HCT116 (cell line): Measurements from ENCODE around the gene TACC2. TPM values are rescaled to one million over a fixed set of nuclear protein-coding genes. Genes with fewer than 3 reads are reported as not detected.

Experiments used
- ATAC-seq: fragments of 200-7000 bp; cut with Tn5 transposase; 2 replicates; pipeline ENCODE4 v1.9.1; 2020; ENCODE audit warnings: mild to moderate bottlenecking, moderate library complexity
- BruUV-seq: library from RNA; stranded (reverse); fragments of 400-500 nt; replicated peaks from 2 replicates; lab custom pipeline; 2021; lab: Mats Ljungman, UMichigan
- CTCF ChIA-PET: fragments of 300-600 bp; sonication (Branson Sonifier 250); formaldehyde crosslinking; loops from one replicate; lab custom pipeline; 2021; ENCODE audit warnings: antibody characterized with exemption; lab: Charles Lee
- POLR2A ChIA-PET: fragments of 300-600, 350-600 bp; sonication (Branson Sonifier 250); formaldehyde crosslinking; loops from one replicate; lab custom pipeline; 2021; ENCODE audit warnings: antibody characterized with exemption; lab: Charles Lee
- RAD21 ChIA-PET, 2 experiments: fragments of 300-600 bp; sonication (Branson Sonifier 250); formaldehyde crosslinking; loops; one replicate each; lab custom pipeline; 2023; ENCODE audit warnings: low total read pairs in 2 of 2; ENCODE audit not compliant: uncharacterized antibody in 2 of 2, unreplicated experiment in 2 of 2, low non-redundant PET in 1 of 2; lab: Charles Lee
- DNase-seq: peaks from one replicate; pipeline ENCODE4 v3.0.0-alpha.2; 2010; ENCODE audit warnings: low read depth, low spot score
- H2AFZ ChIP-seq: fragments of 200-600 bp; shearing (Covaris generic), sonication (generic); 2 replicates; pipeline ENCODE4 v1.6.1; 2017; ENCODE audit warnings: low read depth, mixed run types, mixed read lengths, antibody characterized with exemption, low read length; ENCODE audit not compliant: poor library complexity, severe bottlenecking
- H3K27ac ChIP-seq: 2 replicates; pipeline ENCODE4 v1.5.1; 2012; ENCODE audit warnings: low read depth, low read length
- H3K27me3 ChIP-seq: fragments of 200-600 bp; sonication (generic); 2 replicates; pipeline ENCODE4 v1.6.1; 2016; ENCODE audit warnings: mixed run types, low read length, mixed read lengths; ENCODE audit not compliant: insufficient read depth
- H3K36me3 ChIP-seq, 2 experiments: fragments of 200-500 bp in 1 of 2; fragments of 200-600 bp in 1 of 2; sonication (Bioruptor generic) in 1 of 2; sonication (generic) in 1 of 2; 2 replicates each; pipeline versions ENCODE4 v1.5.1 to v1.6.1; 2014 to 2016; ENCODE audit warnings: low read length in 2 of 2, inconsistent platforms in 1 of 2, mixed read lengths in 1 of 2, mixed run types in 1 of 2; ENCODE audit not compliant: insufficient read depth in 2 of 2, control insufficient read depth in 1 of 2
- H3K4me1 ChIP-seq, 2 experiments: fragments of 200-600 bp in 1 of 2; sonication (generic) in 1 of 2; 2 replicates each; pipeline versions ENCODE4 v1.5.1 to v1.6.1; 2012 to 2017; ENCODE audit warnings: low read length in 2 of 2, inconsistent platforms in 1 of 2, mild to moderate bottlenecking in 1 of 2, mixed read lengths in 1 of 2, mixed run types in 1 of 2, moderate library complexity in 1 of 2; ENCODE audit not compliant: insufficient read depth in 2 of 2, control insufficient read depth in 1 of 2
- H3K4me2 ChIP-seq: fragments of 200-600 bp; sonication (generic); 2 replicates; pipeline ENCODE4 v1.6.1; 2017; ENCODE audit warnings: mixed run types, low read length, mixed read lengths
- H3K4me3 ChIP-seq, 2 experiments: fragments of 200-600 bp in 1 of 2; sonication (generic) in 1 of 2; replicated peaks in 1 of 2; 2 replicates each; pipeline ENCODE4 v1.5.1; 2011 to 2016; ENCODE audit warnings: low read length in 2 of 2, control low read depth in 1 of 2, low read depth in 1 of 2, mild to moderate bottlenecking in 1 of 2, mixed read lengths in 1 of 2, mixed run types in 1 of 2
- H3K79me2 ChIP-seq: fragments of 200-600 bp; sonication (generic); 2 replicates; pipeline ENCODE4 v1.6.1; 2017; ENCODE audit warnings: mild to moderate bottlenecking, mixed run types, low read length, moderate library complexity, mixed read lengths; ENCODE audit not compliant: insufficient read depth
- H3K9ac ChIP-seq: fragments of 200-600 bp; sonication (generic); 2 replicates; pipeline ENCODE4 v1.6.1; 2016; ENCODE audit warnings: low read length, mixed read lengths
- H3K9me2 ChIP-seq: fragments of 200-600 bp; sonication (generic), shearing (Covaris generic); 2 replicates; pipeline ENCODE4 v1.6.1; 2017; ENCODE audit warnings: mixed run types, mild to moderate bottlenecking, moderate library complexity; ENCODE audit not compliant: insufficient read depth
- H3K9me3 ChIP-seq, 2 experiments: fragments of 200-500 bp in 1 of 2; fragments of 200-600 bp in 1 of 2; sonication (Bioruptor generic) in 1 of 2; sonication (generic) in 1 of 2; 2 replicates each; pipeline ENCODE4 v1.6.1; 2014 to 2017; ENCODE audit warnings: low read length in 2 of 2, mixed read lengths in 2 of 2, inconsistent platforms in 1 of 2, low read depth in 1 of 2, mild to moderate bottlenecking in 1 of 2, mixed run types in 1 of 2, moderate library complexity in 1 of 2; ENCODE audit not compliant: control insufficient read depth in 1 of 2, insufficient read depth in 1 of 2
- H4K20me1 ChIP-seq: fragments of 200-600 bp; sonication (generic), shearing (Covaris generic); 2 replicates; pipeline ENCODE4 v1.6.1; 2017; ENCODE audit warnings: mixed run types, mild to moderate bottlenecking, moderate library complexity; ENCODE audit not compliant: insufficient read depth
- EZH2phosphoT487 ChIP-seq: fragments of 200-600 bp; IDR thresholded peaks from 2 replicates; pipeline ENCODE4 v1.6.1; 2018; ENCODE audit warnings: antibody characterized with exemption, borderline replicate concordance
- intact Hi-C: fragments of 100-400 bp; cut with micrococcal nuclease; formaldehyde crosslinking; loops from 2 replicates; pipeline ENCODE4 v1.10.0; 2022
- total RNA-seq: library from RNA; stranded (reverse); gene quantifications from one replicate; pipeline ENCODE4 v1.2.1, GENCODE V29; 2021; ENCODE audit not compliant: unreplicated experiment

TACC2 gene
- total RNA-seq, 1 experiment from 2014 or later, result 38.6 TPM

GRCh38 chr10:122303271-122304053, 314.5 kb downstream of the TACC2 start:
- BruUV-seq, result no TSS peak
- no peak for ATAC-seq
- Histone ChIP-seq H3K36me3 (no peaks in the 10 kb centered on the region), H3K4me2 (no peak overlapping the region), H3K4me3 (no peak overlapping the region), H3K4me1 (peaks cover 12 to 30% of the 10 kb centered on the region in 2 experiments), H4K20me1 (no peaks in the 10 kb centered on the region), H3K9me2 (no peaks in the 10 kb centered on the region), H3K27ac (no peak overlapping the region), H3K9me3 (peaks cover 0 to 10% of the 10 kb centered on the region in 2 experiments; a peak in 1 of 4 replicates), H3K9ac (no peak overlapping the region), H3K79me2 (no peaks in the 10 kb centered on the region), H3K27me3 (no peaks in the 10 kb centered on the region), H2AFZ (no peak overlapping the region)
- TF ChIP-seq EZH2phosphoT487, result no peak
- POLR2A ChIA-PET, result interaction anchor here (0.6 kb wide), 1 partner anchor 136 kb away, joined by 4 read pairs; no protein-coding TSS in a partner anchor
- CTCF ChIA-PET, result no interaction called here
- RAD21 ChIA-PET, result no interaction called here
- no peak for DNase-seq
- intact Hi-C loops, result no loop called here

Other genes with a start within 250 kb of the TACC2 start
- gene ATE1, start 61.1 kb upstream of the TACC2 start, total RNA-seq, result 39.2 TPM
- 70.6 TPM for gene NSMCE4A, start 13.9 kb upstream of the TACC2 start, total RNA-seq